Sciatic nerve (tissue), 2 donors: ENCODE results near the gene SMCO4. TPM values are rescaled to one million over a fixed set of nuclear protein-coding genes. Genes with fewer than 3 reads are reported as not detected.
"Not testable (repeated sequence)": the region's sequence is repeated elsewhere in the genome, so short reads cannot be mapped to it uniquely, and the experiment has no call there.

Source experiments
- ATAC-seq: fragments of 200-7000 bp; cut with Tn5 transposase; one replicate; pipeline ENCODE4 v1.9.1; 2020; ENCODE audit warnings: mild to moderate bottlenecking, moderate library complexity
- DNase-seq: peaks from one replicate; pipeline ENCODE4 v3.0.0-alpha.2; 2020; ENCODE audit warnings: low spot score
- intact Hi-C: fragments of 100-400 bp; cut with DNase I; formaldehyde crosslinking; loops from one replicate; pipeline ENCODE4 v1.14.2; 2022
- total RNA-seq: library from RNA; stranded (reverse); fragmentation: NEBNext Ultra II Directional; extraction: Animal tissue kit (Norgen Biotek cat#: 25700); gene quantifications from one replicate; pipeline ENCODE4 v1.2.1, GENCODE V29; 2021
- donor health status: DM: no; HTN: no; CAD: no.
- donor health status: DM: no; HTN: no; CAD: no.

SMCO4 gene
- total RNA-seq, 1 donor from 2014 or later = 12.3 TPM

- DNase-seq = no peak
- intact Hi-C loops = no loop called here
- no peak for ATAC-seq
Measured at GRCh38 chr11:93444617-93445073, 98.5 kb downstream of the SMCO4 start.

DNA sequence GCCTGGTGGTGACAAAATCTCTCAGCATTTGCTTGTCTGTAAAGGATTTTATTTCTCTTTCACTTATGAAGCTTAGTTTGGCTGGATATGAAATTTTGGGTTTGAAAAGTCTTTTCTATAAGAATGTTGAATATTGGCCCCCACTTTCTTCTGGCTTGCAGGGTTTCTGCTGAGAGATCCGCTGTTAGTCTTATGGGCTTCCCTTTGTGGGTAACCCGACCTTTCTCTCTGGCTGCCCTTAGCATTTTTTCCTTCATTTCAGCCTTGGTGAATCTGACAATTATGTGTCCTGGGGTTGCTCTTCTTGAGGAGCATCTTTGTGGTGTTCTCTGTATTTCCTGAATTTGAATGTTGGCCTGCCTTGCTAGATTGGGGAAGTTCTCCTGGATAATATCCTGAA, 100.0 kb downstream of the SMCO4 start:
- DNase-seq, intact Hi-C loops, ATAC-seq: not testable (repeated sequence)

DNA sequence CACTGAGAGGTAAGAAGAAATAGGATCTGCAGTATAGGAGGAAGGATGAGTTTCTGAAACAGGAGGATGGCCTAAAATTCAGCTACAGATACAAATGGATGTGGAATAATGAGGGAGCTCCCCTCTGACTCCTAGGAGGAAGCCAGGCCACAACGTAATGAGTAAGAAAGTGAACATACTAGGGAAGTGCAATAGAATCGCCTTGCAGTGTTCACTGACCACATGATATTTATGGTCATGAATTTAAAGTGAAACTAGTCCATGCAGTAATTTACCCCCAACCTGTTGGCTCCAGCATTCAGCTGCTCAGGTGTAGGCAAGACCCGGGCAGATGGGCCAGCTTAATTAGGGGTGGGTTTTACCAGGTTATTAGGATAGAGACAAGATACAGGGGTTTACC, 110.9 kb downstream of the SMCO4 start:
- no peak for ATAC-seq
- intact Hi-C loops = no loop called here
- no peak for DNase-seq

Other genes with a start within 250 kb of the SMCO4 start
- gene DEUP1, start 212.6 kb downstream of the SMCO4 start, total RNA-seq = not detected
- gene CEP295, start 118.3 kb upstream of the SMCO4 start, total RNA-seq = 11.2 TPM
- 121 TPM for gene TAF1D, start 198.1 kb upstream of the SMCO4 start, total RNA-seq
- gene C11orf54, start 198.3 kb upstream of the SMCO4 start, total RNA-seq = 38.2 TPM
- 29.0 TPM for gene MED17, start 240.9 kb upstream of the SMCO4 start, total RNA-seq